SH-SY5Y (cell line): ENCODE results near the gene PITPNM3.

Source experiments
- GATA2 ChIP-seq: IDR thresholded peaks from 2 replicates; pipeline ENCODE4 v1.6.1; 2011; ENCODE audit warnings: mild to moderate bottlenecking, low read depth, low read length
- GATA3 ChIP-seq: IDR thresholded peaks from 2 replicates; pipeline ENCODE4 v1.6.1; 2011; ENCODE audit warnings: low read depth, mild to moderate bottlenecking, low read length, moderate library complexity

The PITPNM3 gene

DNA sequence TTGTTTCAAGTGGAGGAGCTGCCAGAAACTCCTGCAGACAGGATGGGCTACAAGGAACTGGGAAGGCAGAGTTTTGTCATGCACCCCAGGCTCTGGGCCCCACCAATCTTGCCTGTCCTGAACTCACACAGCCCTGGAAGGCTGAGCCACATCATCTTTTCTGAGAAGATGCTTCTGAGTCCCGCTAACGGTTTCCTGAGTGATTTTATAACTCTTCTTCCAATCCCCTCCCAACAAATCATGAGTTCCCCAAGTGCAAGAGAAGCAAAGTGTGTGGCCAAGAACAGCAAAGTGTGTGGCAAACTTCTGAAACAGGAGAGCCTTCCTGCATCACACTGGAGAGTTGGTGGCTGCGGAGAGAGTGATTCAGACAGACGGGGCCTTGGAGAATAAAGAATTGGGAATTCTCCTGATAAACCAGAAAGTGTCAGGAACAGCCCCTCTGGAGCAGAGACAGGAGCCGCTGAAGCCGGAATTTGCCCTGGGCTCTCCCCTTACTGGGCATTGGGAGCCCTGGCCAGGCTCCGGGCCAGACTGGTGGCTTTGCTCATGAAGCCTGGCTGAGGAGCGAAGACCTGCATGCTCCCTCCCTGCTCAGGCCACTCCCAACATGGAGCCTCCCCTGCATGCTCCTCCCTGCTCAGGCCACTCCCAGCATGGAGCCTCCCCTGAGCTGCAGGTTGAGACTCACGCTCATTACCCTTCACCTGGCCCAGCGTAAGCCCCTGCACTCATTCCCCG is 47.2 kb downstream of the PITPNM3 start:
- no peak for TF ChIP-seq GATA2
- no peak for TF ChIP-seq GATA3

- TF ChIP-seq GATA2 (no peak), GATA3 (no peak)
These were observed 47.8 kb downstream of the PITPNM3 start for GRCh38 chr17:6508519-6509030.

DNA sequence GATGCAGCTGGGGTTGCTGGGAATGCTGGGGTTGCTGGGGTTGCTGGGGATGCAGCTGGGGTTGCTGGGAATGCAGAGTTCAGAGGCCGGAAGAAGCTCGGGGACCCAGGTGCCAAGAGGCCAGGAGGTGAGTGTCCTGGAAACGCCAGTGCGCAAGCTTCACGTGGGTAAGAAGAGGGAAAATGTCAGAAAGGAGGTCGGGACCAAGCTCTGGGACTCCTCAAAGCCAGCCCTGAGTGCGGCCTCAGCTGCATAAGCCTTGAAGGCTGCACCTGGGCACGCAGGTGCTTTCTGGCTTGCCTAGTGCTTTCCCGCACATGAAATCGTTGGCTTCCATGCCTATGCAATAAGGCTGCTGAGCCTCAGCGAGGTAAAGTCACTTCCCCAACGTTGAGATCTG is 48.3 kb downstream of the PITPNM3 start:
- TF ChIP-seq GATA2 (no peak), GATA3 (no peak)

DNA sequence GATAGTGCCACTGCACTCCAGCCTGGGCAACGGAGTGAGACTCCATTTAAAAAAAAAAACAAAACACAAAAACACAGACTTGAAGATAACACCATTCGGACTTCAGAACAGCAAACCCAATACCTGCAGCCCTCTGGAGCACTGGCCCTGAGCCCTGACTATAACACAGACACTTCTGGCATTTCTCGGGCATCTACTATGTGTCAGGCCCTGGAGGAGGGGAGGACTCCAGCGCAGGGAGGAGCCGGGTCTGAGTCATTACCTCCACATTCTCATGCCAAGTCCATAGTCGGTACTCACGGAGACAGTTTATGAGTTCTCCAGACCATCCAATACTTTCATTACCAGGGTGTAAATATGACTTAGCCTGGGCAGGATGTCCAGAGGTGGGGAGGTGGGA is 48.8 kb downstream of the PITPNM3 start:
- TF ChIP-seq GATA2 (no peak), GATA3 (no peak)

GRCh38 chr17:6506679-6507231 is 49.6 kb downstream of the PITPNM3 start:
- TF ChIP-seq GATA3 = no peak
- TF ChIP-seq GATA2 = no peak

- TF ChIP-seq GATA3 (no peak), GATA2 (no peak)
These were observed 50.8 kb downstream of the PITPNM3 start for GRCh38 chr17:6505425-6506142.

- TF ChIP-seq GATA3 (no peak), GATA2 (no peak)
These were observed 52.6 kb downstream of the PITPNM3 start for GRCh38 chr17:6503641-6504195.

DNA sequence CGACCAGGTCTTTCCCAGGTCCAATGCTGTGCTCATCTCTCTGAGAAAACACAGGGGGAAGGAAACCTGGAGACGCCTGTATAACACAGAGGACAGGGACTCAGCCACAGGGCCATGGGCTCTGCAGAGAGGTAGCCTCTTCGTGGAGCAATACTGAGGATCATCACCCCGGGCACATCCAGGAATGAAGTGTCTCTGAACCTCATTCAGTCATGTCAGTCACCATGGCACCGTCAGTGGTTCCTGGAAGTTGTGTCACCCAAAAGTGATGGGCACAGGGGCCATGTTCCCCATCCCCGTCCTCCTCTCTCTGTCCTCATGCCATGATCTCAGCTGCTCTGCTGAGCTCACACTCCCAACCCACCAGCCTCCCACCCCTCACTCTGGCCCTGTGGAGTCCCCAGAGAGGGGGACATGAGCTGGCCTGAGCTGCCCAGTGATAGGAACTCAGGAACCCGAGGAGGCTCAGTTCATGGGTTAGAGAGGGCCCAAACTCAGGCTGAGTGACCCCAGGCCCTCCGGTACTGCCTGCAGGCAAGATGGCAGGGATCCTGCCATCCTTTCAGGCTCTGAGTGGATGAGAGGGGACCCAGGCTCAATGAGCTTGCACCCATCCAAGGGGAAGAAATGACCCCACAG is 53.4 kb downstream of the PITPNM3 start:
- TF ChIP-seq GATA3 = no peak
- TF ChIP-seq GATA2 = no peak

DNA sequence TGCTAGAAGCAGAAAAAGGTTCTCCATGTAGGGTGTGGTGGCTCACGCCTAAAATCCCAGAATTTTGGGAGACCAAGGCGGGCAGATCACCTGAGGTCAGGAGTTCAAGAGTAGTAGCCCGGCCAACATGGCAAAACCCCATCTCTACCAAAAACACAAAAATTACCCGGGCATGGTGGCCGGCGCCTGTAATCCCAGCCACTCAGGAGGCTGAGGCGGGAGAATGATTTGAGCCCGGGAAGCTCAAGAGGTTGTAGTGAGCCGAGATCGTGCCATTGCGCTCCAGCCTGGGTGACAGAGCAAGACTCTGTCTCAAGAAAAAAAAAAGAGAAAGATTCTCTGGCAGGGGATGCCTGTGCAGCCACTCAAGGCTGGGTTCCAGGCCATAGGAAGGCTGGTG is 54.2 kb downstream of the PITPNM3 start:
- TF ChIP-seq GATA3 = no peak
- TF ChIP-seq GATA2 = no peak

- TF ChIP-seq GATA2 (no peak), GATA3 (no peak)
These were observed 55.0 kb downstream of the PITPNM3 start for GRCh38 chr17:6501359-6501758.

DNA sequence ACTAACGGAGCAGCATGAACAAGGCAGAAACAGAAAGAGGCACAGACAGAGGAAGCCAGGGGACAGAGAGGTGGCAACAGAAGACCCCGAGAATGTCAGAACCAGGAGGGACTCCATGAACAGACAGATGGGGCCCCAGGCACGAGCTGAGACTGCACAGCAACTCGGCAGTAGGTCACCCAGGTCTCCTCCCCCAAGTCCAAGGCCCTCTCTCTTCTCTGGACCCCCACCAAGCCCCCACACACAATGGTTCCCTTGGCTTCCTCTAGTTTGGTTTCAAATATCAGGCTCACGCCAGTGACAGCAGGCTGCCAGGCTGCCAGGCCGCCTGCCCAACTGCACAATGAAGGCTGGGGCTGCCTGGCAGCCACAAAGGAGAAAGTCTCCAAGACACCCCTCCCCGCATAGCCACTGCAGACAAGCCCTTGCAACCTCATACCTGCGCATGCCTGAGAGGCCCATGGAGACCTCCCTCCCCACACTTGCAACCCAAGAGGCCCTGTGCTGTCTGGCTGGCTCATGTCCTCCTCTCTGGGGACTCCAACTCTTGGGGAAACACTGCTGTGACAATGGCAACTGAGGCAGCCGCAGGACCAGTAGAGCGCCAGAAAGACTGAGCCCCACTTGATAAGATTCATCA is 57.3 kb downstream of the PITPNM3 start:
- no peak for TF ChIP-seq GATA3
- TF ChIP-seq GATA2 = no peak

- TF ChIP-seq GATA3 (no peak), GATA2 (no peak)
These were observed 58.0 kb downstream of the PITPNM3 start for GRCh38 chr17:6498356-6498755.

GRCh38 chr17:6497496-6498221 is 58.7 kb downstream of the PITPNM3 start:
- TF ChIP-seq GATA3 = no peak
- no peak for TF ChIP-seq GATA2

DNA sequence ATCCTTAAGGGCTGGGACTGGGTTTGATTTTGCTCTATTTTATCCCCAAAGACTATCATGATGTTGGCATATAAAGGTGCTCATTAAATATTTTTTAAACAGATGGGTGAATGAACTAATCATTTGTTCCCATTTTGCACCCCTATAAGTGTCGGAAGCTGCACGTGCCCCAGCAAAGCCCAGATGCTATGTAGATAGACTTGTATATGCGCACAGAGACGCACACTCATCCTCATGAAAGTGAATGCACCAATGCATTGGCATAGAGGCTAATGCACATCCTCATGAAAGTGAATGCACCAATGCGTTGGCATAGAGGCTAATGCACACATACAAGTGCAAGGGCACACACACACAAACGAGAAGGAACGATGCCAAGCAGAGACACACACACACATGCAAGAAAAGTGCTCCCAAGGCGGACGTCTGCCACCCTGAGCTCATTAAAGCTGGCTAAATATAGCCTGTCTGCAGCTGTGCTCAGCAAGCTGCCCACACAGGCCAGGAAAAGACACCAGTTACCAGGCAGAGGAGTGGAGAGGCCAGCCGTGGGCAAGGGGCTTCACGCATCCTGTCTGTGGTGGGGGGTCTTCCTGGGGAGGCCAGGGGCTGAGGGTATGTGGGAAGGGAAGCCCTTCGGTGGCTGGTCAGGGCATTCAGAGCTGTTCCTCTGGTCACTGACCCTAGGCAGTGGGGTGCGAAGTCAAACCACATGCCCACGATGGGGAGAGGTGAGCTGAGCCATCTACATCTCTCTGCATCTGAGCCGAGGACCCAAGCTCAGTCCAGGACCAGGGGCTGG is 59.5 kb downstream of the PITPNM3 start:
- TF ChIP-seq GATA3 = no peak
- no peak for TF ChIP-seq GATA2
